Measurements from ENCODE around the gene CHCHD6.
A peak's percentile ranks its signal among the peaks of the same experiment; 100 is the strongest.

Gene CHCHD6

DNA sequence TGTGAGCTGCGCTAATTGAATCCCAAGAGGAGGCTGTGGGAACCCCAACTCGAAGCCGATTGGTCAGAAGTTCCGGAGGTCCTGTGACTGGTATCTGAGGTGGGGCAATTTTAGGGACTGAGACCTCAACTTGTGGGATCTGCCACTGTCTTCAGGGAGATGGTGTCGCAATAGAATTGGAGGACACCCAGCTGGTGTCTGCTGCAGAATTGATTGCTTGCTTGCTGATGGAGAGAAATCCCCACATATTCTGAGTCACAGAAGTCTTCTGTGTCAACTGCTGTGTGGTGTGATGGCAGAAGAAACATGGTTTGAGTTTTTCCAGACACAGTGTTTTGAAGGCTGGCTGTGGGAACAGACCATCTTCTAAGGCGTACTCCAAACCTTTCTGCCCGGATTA lies 179.2 kb downstream of the CHCHD6 start:
- peak; percentile 50 for DNase-seq (ENCODE audit: low read depth)
- no peak overlapping the region for H3K4me3 ChIP-seq (replicated peaks; ENCODE audit: low read depth, low read length)
- TF ChIP-seq, protein P1, sequence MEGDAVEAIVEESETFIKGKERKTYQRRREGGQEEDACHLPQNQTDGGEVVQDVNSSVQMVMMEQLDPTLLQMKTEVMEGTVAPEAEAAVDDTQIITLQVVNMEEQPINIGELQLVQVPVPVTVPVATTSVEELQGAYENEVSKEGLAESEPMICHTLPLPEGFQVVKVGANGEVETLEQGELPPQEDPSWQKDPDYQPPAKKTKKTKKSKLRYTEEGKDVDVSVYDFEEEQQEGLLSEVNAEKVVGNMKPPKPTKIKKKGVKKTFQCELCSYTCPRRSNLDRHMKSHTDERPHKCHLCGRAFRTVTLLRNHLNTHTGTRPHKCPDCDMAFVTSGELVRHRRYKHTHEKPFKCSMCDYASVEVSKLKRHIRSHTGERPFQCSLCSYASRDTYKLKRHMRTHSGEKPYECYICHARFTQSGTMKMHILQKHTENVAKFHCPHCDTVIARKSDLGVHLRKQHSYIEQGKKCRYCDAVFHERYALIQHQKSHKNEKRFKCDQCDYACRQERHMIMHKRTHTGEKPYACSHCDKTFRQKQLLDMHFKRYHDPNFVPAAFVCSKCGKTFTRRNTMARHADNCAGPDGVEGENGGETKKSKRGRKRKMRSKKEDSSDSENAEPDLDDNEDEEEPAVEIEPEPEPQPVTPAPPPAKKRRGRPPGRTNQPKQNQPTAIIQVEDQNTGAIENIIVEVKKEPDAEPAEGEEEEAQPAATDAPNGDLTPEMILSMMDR (IDR thresholded peaks at IDR 0.05; ENCODE audit: low read length, missing control alignments): no peak

DNA sequence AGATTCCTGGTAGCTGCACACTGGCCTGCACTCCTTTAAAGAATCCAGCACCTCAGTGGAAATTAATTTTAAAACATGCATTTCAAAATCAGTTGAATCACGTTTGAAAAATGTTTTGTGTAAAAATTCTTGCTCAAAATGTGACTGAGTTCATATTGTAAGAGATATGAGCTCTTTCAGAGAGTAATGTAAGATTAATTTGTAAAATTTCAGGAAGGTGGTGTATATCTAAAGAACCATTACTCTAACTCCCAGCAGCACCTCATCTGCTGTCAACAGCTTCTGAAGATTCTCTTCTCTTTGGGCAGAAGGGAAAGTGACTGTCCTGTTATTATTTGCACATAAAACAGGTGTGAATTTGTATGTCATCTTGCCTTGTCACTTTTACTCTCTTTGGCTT lies 181.4 kb downstream of the CHCHD6 start:
- H3K4me3 ChIP-seq (replicated peaks; ENCODE audit: low read depth, low read length): no peak overlapping the region
- TF ChIP-seq, protein P1 (IDR thresholded peaks at IDR 0.05; ENCODE audit: low read length, missing control alignments): no peak
- DNase-seq (ENCODE audit: low read depth): no peak

DNA sequence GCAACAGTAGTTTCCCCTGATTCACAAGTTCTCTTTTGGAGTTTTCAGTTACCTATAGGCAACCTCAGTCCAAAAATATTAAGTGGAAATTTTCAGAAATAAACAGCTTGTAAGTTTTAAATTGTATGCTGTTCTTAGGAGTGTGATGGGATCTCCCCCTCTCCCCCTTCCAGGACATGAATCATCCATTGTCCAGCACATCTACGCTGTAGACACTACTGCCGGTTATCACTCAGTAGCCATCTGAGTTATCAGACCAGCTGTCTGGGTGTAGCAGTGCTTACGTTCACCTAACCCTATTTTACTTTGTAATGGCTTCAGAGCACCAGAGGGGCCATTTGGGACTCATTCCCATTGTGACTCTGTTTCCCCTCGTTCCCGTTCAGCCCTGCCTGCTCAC lies 182.2 kb downstream of the CHCHD6 start:
- H3K4me3 ChIP-seq (replicated peaks; ENCODE audit: low read depth, low read length): no peak overlapping the region
- DNase-seq (ENCODE audit: low read depth): peak; percentile 55
- TF ChIP-seq, protein P1 (IDR thresholded peaks at IDR 0.05; ENCODE audit: low read length, missing control alignments): no peak

DNA sequence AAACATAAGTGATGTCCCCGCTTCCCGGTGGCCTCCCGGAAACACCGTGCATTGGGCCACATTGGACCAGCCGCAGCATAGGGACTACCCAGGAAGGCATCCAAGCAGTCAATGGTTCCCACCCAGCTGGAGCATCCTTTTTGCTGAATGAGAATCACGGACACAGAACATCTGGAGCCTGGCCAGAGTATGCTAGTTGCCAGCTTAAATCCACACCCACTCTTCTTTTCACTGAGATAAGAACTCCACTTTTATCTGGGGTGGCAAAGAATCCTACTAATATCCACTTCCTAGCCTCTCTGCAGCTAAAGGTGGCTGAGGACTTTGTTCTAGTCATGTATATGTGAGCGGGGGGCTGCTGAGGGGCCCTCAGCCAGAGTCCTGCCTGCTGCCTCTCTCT lies 183.6 kb downstream of the CHCHD6 start:
- H3K4me3 ChIP-seq (replicated peaks; ENCODE audit: low read depth, low read length): no peak overlapping the region
- TF ChIP-seq, protein P1 (IDR thresholded peaks at IDR 0.05; ENCODE audit: low read length, missing control alignments): no peak
- DNase-seq (ENCODE audit: low read depth): no peak

DNA sequence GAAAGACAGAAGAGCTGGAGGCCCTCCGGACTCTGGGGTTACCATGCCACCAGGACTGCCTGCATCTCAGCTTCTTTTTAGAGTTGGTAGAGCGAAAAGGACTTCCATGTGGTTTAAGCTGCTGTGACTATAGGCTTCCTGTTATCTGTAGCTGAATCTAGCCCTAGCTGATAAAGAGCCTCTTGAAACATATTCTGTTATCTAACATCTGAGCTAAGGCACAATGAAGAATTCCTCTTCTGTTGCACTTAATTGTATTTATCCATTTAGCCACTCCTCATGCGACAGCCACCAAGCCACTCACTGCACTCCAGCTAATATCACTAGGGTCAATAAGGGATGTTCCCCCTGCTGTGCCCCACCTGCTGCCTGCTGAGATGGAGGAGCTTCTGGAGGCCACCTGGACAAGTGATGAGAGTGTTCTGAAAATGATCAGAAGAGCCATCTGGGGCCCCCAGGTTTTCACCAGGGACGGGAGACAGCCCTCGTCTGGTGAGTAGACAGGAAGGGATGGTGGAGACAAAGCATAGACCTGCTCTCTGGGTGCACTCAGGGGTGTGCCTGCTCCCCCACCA lies 184.2 kb downstream of the CHCHD6 start:
- DNase-seq (ENCODE audit: low read depth): no peak
- TF ChIP-seq, protein P1 (IDR thresholded peaks at IDR 0.05; ENCODE audit: low read length, missing control alignments): no peak
- no peak overlapping the region for H3K4me3 ChIP-seq (replicated peaks; ENCODE audit: low read depth, low read length)

DNA sequence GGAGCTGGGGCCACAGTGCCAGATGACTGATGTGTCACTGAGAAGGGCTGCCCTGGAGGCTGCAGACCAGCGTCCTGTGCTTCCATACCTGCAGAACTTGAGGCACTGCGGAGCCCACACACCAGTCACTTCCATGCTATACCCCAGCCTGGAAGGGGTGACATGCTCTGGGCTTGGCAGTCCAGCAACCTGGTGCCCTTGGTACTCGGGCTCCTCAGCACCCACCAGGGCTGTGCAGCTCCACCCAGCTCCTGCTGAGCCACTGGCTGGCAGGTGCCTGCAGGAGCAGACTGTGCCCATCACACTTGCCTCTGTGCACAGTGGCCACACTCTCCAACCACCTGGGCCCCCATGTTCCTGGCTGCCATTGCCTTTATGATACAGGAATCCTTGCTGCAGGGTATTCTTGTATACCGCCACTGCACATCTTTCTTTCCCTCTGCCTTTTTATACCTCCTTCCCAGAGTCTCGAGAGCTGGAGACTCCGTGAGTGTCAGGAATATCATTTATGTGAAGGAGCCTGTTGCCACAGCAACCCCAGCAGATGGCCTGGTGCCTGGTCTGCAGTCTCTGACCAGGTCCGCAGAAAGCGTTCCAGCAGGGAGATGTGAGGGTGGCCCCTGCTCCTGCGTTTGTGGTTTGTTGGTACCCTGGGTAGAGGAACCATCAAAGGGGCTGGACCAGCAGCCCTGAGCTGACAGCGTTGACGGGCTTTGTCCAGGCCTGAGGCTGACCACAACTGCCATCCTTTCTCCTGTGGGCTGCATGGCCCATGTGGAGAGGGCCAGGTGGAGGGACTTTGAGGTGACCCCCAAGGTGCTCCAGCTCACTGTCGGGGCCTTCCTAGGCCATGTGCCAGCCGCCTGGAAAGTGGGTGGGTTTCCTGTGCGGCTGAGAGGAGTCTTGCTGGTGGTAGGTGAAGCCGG lies 185.5 kb downstream of the CHCHD6 start:
- DNase-seq (ENCODE audit: low read depth): no peak
- H3K4me3 ChIP-seq (replicated peaks; ENCODE audit: low read depth, low read length): no peak overlapping the region
- TF ChIP-seq, protein P1 (IDR thresholded peaks at IDR 0.05; ENCODE audit: low read length, missing control alignments): no peak
